PC-3 (cell line): Measurements from ENCODE around the gene CYTH1. TPM values are rescaled to one million over a fixed set of nuclear protein-coding genes. Genes with fewer than 3 reads are reported as not detected.
A peak's percentile ranks its signal among the peaks of the same experiment; 100 is the strongest.

ENCODE experiments used
- ATAC-seq: fragments of 200-7000 bp; cut with Tn5 transposase; 2 replicates; pipeline ENCODE4 v1.9.1; 2020; ENCODE audit warnings: mild to moderate bottlenecking, moderate library complexity
- BruUV-seq: library from RNA; stranded (reverse); fragments of 400-500 nt; replicated peaks from 2 replicates; lab custom pipeline; 2021; lab: Mats Ljungman, UMichigan
- CTCF ChIA-PET: fragments of 300-600 bp; sonication (Branson Sonifier 250); formaldehyde crosslinking; loops from one replicate; lab custom pipeline; 2022; ENCODE audit warnings: antibody characterized with exemption; lab: Charles Lee
- POLR2A ChIA-PET: fragments of 300-600 bp; sonication (Branson Sonifier 250); formaldehyde crosslinking; loops from one replicate; lab custom pipeline; 2022; ENCODE audit warnings: antibody characterized with exemption; ENCODE audit not compliant: unreplicated experiment; lab: Charles Lee
- DNase-seq: peaks from one replicate; pipeline ENCODE4 v3.0.0-alpha.2; 2015
- H2AFZ ChIP-seq: fragments of 300-600 bp; sonication (generic); 2 replicates; pipeline ENCODE4 v1.6.0; 2016; ENCODE audit warnings: antibody characterized with exemption, low read length
- H3F3A ChIP-seq: fragments of 300-600 bp; sonication (generic); one replicate; pipeline ENCODE4 v1.6.0; 2017; ENCODE audit warnings: antibody characterized with exemption, low read length, control low read depth, mild to moderate bottlenecking; ENCODE audit not compliant: unreplicated experiment
- H3K27ac ChIP-seq: fragments of 300-600 bp; sonication (generic); 2 replicates; pipeline ENCODE4 v1.5.1; 2016; ENCODE audit warnings: mild to moderate bottlenecking, low read length
- H3K27me3 ChIP-seq: fragments of 300-600 bp; sonication (generic); 2 replicates; pipeline ENCODE4 v1.6.1; 2016; ENCODE audit warnings: low read length, mixed read lengths
- H3K36me3 ChIP-seq: fragments of 300-600 bp; sonication (generic); 2 replicates; pipeline ENCODE4 v1.6.1; 2016; ENCODE audit warnings: low read depth, mixed run types, low read length, mixed read lengths
- H3K4me1 ChIP-seq: fragments of 300-600 bp; sonication (generic); 2 replicates; pipeline ENCODE4 v1.5.1; 2016; ENCODE audit warnings: low read length; ENCODE audit not compliant: insufficient read depth
- H3K4me2 ChIP-seq: fragments of 300-600 bp; sonication (generic); 2 replicates; pipeline ENCODE4 v1.6.0; 2016; ENCODE audit warnings: low read length
- H3K4me3 ChIP-seq: fragments of 300-600 bp; sonication (generic); 2 replicates; pipeline ENCODE4 v1.5.1; 2016; ENCODE audit warnings: mild to moderate bottlenecking, low read length, mixed read lengths
- H3K79me2 ChIP-seq: fragments of 300-600 bp; sonication (generic); 2 replicates; pipeline ENCODE4 v1.6.1; 2017; ENCODE audit warnings: low read length, mixed read lengths
- H3K9ac ChIP-seq: fragments of 300-600 bp; sonication (generic); 2 replicates; pipeline ENCODE4 v1.6.0; 2016; ENCODE audit warnings: mild to moderate bottlenecking, low read length
- H3K9me2 ChIP-seq: fragments of 300-600 bp; sonication (generic); replicated peaks from 2 replicates; pipeline ENCODE4 v1.6.1; 2016; ENCODE audit warnings: mixed run types, low read length, mixed read lengths
- H3K9me3 ChIP-seq: fragments of 300-600 bp; sonication (generic); 2 replicates; pipeline ENCODE4 v1.6.1; 2016; ENCODE audit warnings: low read length, mixed read lengths
- H4K20me1 ChIP-seq: fragments of 300-600 bp; sonication (generic); 2 replicates; pipeline ENCODE4 v1.6.1; 2016; ENCODE audit warnings: low read length, mixed read lengths
- CTCF ChIP-seq: fragments of 300-600 bp; sonication (generic); conservative IDR thresholded peaks from 2 replicates; pipeline ENCODE4 v1.5.1; 2017; ENCODE audit warnings: antibody characterized with exemption, low read depth, mild to moderate bottlenecking, low read length
- EZH2 ChIP-seq: fragments of 300-600 bp; sonication (generic); IDR thresholded peaks from one replicate; pipeline ENCODE4 v1.6.1; 2017; ENCODE audit warnings: antibody characterized with exemption, mild to moderate bottlenecking, low read length; ENCODE audit not compliant: unreplicated experiment
- EZH2phosphoT487 ChIP-seq: fragments of 300-600 bp; sonication (generic); IDR thresholded peaks from 2 replicates; pipeline ENCODE4 v1.6.1; 2018; ENCODE audit warnings: mild to moderate bottlenecking, antibody characterized with exemption, low read length, borderline replicate concordance
- intact Hi-C: fragments of 100-400 bp; cut with micrococcal nuclease; formaldehyde crosslinking; loops from 2 replicates; pipeline ENCODE4 v1.9.0; 2023
- total RNA-seq: library from RNA; depleted of rRNA; stranded (reverse); fragments of >200 nt; gene quantifications from 2 replicates; pipeline ENCODE4 v1.2.3, GENCODE V29; 2014

CYTH1 gene
- total RNA-seq, 1 experiment from 2014 or later = 29.7 TPM

GRCh38 chr17:78665952-78666920 is 115.8 kb downstream of the CYTH1 start:
- no peak for TF ChIP-seq EZH2phosphoT487
- no peak for TF ChIP-seq CTCF
- TF ChIP-seq EZH2 = no peak
- peak; percentile 10 for DNase-seq
- ChIA-PET POLR2A (interaction anchor here (0.7 kb wide), 1 partner anchor 11 kb away, joined by 3 read pairs; no protein-coding TSS in a partner anchor), CTCF (no interaction called here)
- Histone ChIP-seq H3K9me2 (no peaks in the 10 kb centered on the region), H3K36me3 (no peaks in the 10 kb centered on the region), H3K27me3 (no peaks in the 10 kb centered on the region), H3K4me3 (no peak overlapping the region), H3K9me3 (no peaks in the 10 kb centered on the region), H3K4me1 (peaks cover 13% of the 10 kb centered on the region), H3F3A (no peaks in the 10 kb centered on the region), H3K27ac (no peak overlapping the region), H3K9ac (no peak overlapping the region), H3K79me2 (no peaks in the 10 kb centered on the region), H4K20me1 (no peaks in the 10 kb centered on the region), H2AFZ (no peak overlapping the region), H3K4me2 (no peak overlapping the region)
- no peak for ATAC-seq
- intact Hi-C loops = no loop called here
- no TSS peak for BruUV-seq

GRCh38 chr17:78665387-78665951 is 116.6 kb downstream of the CYTH1 start:
- CTCF ChIA-PET = no interaction called here
- TF ChIP-seq EZH2 (no peak), CTCF (no peak), EZH2phosphoT487 (no peak)
- no peak for ATAC-seq
- BruUV-seq = no TSS peak
- no peaks in the 10 kb centered on the region for H3K79me2 ChIP-seq
- peaks cover 18% of the 10 kb centered on the region for H3K4me1 ChIP-seq
- no peaks in the 10 kb centered on the region for H3F3A ChIP-seq
- no peaks in the 10 kb centered on the region for H3K9me3 ChIP-seq
- DNase-seq = no peak
- H2AFZ ChIP-seq = no peak overlapping the region
- intact Hi-C loops = no loop called here
- no peaks in the 10 kb centered on the region for H3K36me3 ChIP-seq
- H3K27me3 ChIP-seq = no peaks in the 10 kb centered on the region
- H3K9ac ChIP-seq = no peak overlapping the region
- no peak overlapping the region for H3K4me3 ChIP-seq
- H3K9me2 ChIP-seq = no peaks in the 10 kb centered on the region
- no peak overlapping the region for H3K4me2 ChIP-seq
- POLR2A ChIA-PET = no interaction called here
- no peak overlapping the region for H3K27ac ChIP-seq
- H4K20me1 ChIP-seq = no peaks in the 10 kb centered on the region
